SK-N-MC (cell line): ENCODE measurements around the gene AKT3.

ENCODE experiments used
- EZH2 ChIP-seq: fragments of 200-600 bp; sonication (generic); IDR thresholded peaks from one replicate; pipeline ENCODE4 v1.6.1; 2017; ENCODE audit warnings: antibody characterized with exemption
- FOXP2 ChIP-seq: optimal IDR thresholded peaks from 2 replicates; pipeline ENCODE3; 2011; ENCODE audit warnings: mild to moderate bottlenecking, moderate library complexity; ENCODE audit not compliant: insufficient read depth; ENCODE audit errors: extremely low read length, control extremely low read depth
- POLR2AphosphoS5 ChIP-seq: IDR thresholded peaks from 2 replicates; pipeline ENCODE4 v1.6.1; 2012; ENCODE audit warnings: mild to moderate bottlenecking, low read depth, low read length, borderline replicate concordance

GRCh38 chr1:243770860-243771259 is 79.2 kb downstream of the AKT3 start:
- TF ChIP-seq FOXP2 (no peak), EZH2 (no peak), POLR2AphosphoS5 (no peak)
